Myometrial cell (primary cell): Measurements from ENCODE around the gene SF3B4. TPM values are rescaled to one million over a fixed set of nuclear protein-coding genes. Genes with fewer than 3 reads are reported as not detected.

ENCODE experiments used
- total RNA-seq: library from RNA; depleted of rRNA; stranded (reverse); fragments of >200 nt; gene quantifications from 2 replicates; pipeline ENCODE4 v1.2.3, GENCODE V29; 2015

Gene SF3B4
- total RNA-seq, result 7.1 and 7.5 TPM in 2 replicates

GRCh38 chr1:149927563-149928400, at the start of gene SF3B4:
Gene SF3B4 (minus strand): TSS chr1:149927803. CDS start chr1:149927759, 44 bp downstream.

DNA sequence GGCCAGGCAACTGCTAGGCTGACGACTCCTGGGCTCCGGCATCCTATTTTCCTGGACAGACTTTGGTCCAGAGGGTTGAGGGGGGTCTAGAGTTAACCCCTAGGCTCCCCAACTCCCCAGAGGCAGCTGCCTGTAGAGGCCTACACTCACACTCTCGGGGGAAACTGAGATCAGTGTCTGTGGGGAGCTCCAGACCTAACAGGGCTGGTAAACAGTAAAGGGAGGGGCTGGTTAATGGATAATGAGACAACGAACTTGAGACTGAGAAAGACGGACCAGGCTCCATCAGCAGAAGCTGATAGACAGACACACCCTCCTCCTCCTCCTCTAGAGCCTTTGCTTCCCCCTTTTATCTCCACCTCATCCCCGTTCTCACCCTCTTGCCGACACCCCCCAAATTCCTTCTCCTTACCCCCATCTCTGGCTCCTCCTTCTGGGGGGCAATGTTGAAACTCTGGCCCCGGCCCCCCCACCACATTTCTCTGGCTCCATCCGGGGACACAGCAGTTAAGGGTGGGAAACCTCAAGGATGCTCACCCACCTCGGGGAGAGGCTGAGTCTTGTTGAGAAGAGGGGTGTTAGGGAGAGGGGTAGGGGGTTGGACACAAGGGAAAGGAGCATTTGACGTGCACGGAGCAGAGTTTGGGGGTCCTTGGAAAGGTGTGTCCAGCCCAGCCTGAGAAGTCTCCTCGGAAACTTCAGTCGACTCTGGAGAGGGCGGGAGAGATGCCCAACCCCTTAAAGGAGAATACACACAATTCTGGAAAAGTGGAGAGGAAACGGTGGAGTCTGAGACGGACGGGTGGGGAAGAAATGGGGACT, 8.8 kb upstream of the SF3B4 start, which contains the start of gene MTMR11:
MTMR11 (minus strand) TSS at position 710 of the 822 bp plus-strand sequence; CDS start at position 478, 232 bp downstream.

DNA sequence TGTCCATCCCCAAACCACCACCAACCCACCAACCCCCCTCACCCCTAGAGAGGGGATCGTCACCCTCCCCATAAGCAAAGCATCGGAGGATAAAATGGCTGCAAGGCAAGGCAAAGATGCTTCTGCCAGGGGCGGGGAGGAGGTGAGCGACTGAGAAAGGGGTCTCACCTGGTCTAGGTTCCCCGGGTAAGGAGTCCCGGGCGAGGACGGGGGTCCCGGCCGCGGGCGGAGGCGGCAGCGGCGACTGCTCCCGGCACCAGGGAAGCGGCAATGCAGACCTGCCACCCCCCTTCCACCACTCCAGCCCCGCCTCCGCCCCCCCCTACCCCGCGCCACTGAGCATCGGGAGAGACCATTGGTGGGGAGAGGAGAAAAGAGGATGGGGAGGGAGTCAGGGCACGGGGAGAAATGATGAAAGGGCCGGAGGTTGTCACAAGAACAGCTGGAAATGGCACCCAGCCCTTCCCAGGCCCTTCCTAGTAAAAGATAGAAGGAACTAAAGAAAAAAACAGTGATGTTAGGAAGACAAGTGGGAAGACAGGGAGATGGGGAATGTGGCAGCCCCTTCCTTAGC, 9.9 kb downstream of the SF3B4 start, which contains the start of gene SV2A:
SV2A (minus strand) TSS at position 274 of the 574 bp plus-strand sequence. CDS start 4,004 bp downstream, outside the sequence.

DNA sequence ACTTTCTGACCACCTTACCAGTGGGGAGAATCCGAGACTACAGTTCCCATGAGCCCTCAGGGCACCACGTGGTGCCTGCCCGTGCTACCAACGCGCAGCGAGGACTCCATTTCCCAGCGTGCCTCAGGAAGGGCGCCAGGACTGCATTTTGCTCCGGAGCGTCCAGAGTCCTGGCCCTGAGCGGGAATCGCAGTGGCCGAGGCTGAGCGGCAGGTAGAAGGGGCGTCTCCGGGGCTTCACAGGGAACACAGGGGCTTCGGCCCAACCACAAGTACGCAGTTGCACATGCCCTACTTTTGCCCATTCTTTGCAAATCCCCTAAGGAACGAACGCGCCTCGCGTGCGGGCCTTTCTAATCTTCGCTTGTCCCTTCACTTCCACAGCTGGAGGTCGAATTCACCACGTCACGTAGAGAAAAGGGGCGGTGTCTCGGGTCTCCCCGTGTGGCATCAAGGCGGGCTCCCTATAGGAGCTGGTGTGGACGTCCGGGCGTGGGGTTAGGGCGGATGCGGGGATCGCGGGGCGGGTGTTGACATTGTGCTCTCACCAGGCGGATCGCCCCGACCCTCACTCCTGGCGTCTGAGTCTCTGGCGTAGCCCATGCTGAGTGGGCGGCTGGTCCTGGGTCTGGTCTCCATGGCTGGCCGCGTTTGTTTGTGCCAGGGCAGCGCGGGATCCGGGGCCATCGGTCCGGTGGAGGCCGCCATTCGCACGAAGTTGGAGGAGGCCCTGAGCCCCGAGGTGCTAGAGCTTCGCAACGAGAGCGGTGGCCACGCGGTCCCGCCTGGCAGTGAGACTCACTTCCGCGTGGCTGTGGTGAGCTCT, 27.9 kb downstream of the SF3B4 start, which contains the start of gene BOLA1:
BOLA1 (plus strand) TSS at position 109 of the 825 bp plus-strand sequence; CDS start at position 601, 492 bp downstream.

Other genes starting within 250 kb of the SF3B4 start
- gene FCGR1A, start 145.1 kb downstream of the SF3B4 start, total RNA-seq, result not detected in 2 replicates
- gene BOLA1, start 28.2 kb downstream of the SF3B4 start, total RNA-seq, result 12.2 and 16.1 TPM in 2 replicates
- 22.2 and 23.4 TPM in 2 replicates for gene SV2A, start 10.0 kb downstream of the SF3B4 start, total RNA-seq
- 8.0 and 8.6 TPM in 2 replicates for gene MTMR11, start 9.1 kb upstream of the SF3B4 start, total RNA-seq
- gene OTUD7B, start 82.9 kb upstream of the SF3B4 start, total RNA-seq, result 5.5 and 11.0 TPM in 2 replicates
- gene VPS45, start 140.0 kb upstream of the SF3B4 start, total RNA-seq, result 27.1 and 39.5 TPM in 2 replicates
- 28.8 and 49.3 TPM in 2 replicates for gene PLEKHO1, start 222.1 kb upstream of the SF3B4 start, total RNA-seq